MM.1S (cell line): ENCODE data around the gene APH1B.

Experiments
- DNase-seq: peaks from one replicate; pipeline ENCODE4 v3.0.0-alpha.2; 2015
- H2AFZ ChIP-seq: fragments of 300-600 bp; sonication (generic); 2 replicates; pipeline ENCODE4 v1.6.0; 2016; ENCODE audit warnings: antibody characterized with exemption, low read length
- H3F3A ChIP-seq: fragments of 300-600 bp; sonication (generic); 2 replicates; pipeline ENCODE4 v1.6.1; 2016; ENCODE audit warnings: mild to moderate bottlenecking, antibody characterized with exemption, low read length, moderate library complexity, mixed read lengths; ENCODE audit not compliant: insufficient read depth
- H3K27ac ChIP-seq: fragments of 300-600 bp; sonication (generic); 2 replicates; pipeline ENCODE4 v1.5.1; 2016; ENCODE audit warnings: mild to moderate bottlenecking, low read length
- H3K27me3 ChIP-seq: fragments of 300-600 bp; sonication (generic); replicated peaks from 2 replicates; pipeline ENCODE4 v1.6.0; 2016; ENCODE audit warnings: low read length; ENCODE audit not compliant: insufficient read depth
- H3K36me3 ChIP-seq: fragments of 300-600 bp; sonication (generic); replicated peaks from 2 replicates; pipeline ENCODE4 v1.6.1; 2016; ENCODE audit warnings: mild to moderate bottlenecking, low read length, mixed read lengths; ENCODE audit not compliant: insufficient read depth
- H3K4me1 ChIP-seq: fragments of 300-600 bp; sonication (generic); 2 replicates; pipeline ENCODE4 v1.6.1; 2016; ENCODE audit warnings: low read length, mixed read lengths
- H3K4me2 ChIP-seq: fragments of 300-600 bp; sonication (generic); 2 replicates; pipeline ENCODE4 v1.6.0; 2016; ENCODE audit warnings: low read depth, low read length
- H3K4me3 ChIP-seq: fragments of 300-600 bp; sonication (generic); 2 replicates; pipeline ENCODE4 v1.5.1; 2016; ENCODE audit warnings: low read length, mixed read lengths
- H3K79me2 ChIP-seq: fragments of 300-600 bp; sonication (generic); 2 replicates; pipeline ENCODE4 v1.6.1; 2016; ENCODE audit warnings: mixed run types, low read length, mixed read lengths
- H3K9ac ChIP-seq: fragments of 300-600 bp; sonication (generic); 2 replicates; pipeline ENCODE4 v1.6.1; 2016; ENCODE audit warnings: low read length, mixed read lengths
- H3K9me2 ChIP-seq: fragments of 300-600 bp; sonication (generic); replicated peaks from 2 replicates; pipeline ENCODE4 v1.6.1; 2016; ENCODE audit warnings: mild to moderate bottlenecking, low read length, mixed read lengths; ENCODE audit not compliant: insufficient read depth
- H3K9me3 ChIP-seq: fragments of 300-600 bp; sonication (generic); replicated peaks from 2 replicates; pipeline ENCODE4 v1.6.1; 2016; ENCODE audit warnings: mild to moderate bottlenecking, low read length, mixed read lengths; ENCODE audit not compliant: insufficient read depth
- H4K20me1 ChIP-seq: fragments of 300-600 bp; sonication (generic); 2 replicates; pipeline ENCODE4 v1.6.1; 2016; ENCODE audit warnings: mild to moderate bottlenecking, low read length, moderate library complexity, mixed read lengths; ENCODE audit not compliant: insufficient read depth
- EZH2 ChIP-seq: fragments of 300-600 bp; sonication (generic); optimal IDR thresholded peaks from 2 replicates; pipeline ENCODE3; 2017; ENCODE audit warnings: low read depth, mild to moderate bottlenecking, antibody characterized with exemption, low read length, mixed read lengths
- EZH2phosphoT487 ChIP-seq: fragments of 300-600 bp; sonication (generic); IDR thresholded peaks from 2 replicates; pipeline ENCODE4 v1.6.1; 2018; ENCODE audit warnings: antibody characterized with exemption, low read length
- TF ChIP-seq, protein P1 (sequence below): fragments of 300-600 bp; sonication (generic); IDR thresholded peaks from 2 replicates; pipeline ENCODE4 v1.5.1; 2016; ENCODE audit warnings: antibody characterized with exemption, low read length, mixed read lengths

Gene APH1B

DNA sequence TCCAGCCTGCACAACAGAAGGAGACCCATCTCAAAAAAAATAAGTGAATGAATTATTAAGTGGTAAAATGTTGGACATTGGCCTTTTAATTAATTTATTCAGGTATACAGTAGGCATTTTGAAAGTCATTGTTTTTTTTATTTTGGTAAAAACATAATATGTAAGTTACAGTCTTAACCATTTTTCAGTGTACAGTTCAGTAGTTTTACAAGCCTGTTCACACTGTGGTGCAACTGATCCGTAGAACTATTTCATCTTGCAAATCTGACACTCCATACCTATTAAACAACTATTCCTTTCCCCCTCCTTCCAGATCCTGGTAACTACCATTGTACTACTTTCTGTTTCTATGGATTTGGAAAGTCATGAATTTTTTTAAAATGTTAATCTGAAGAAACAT lies 36.1 kb upstream of the APH1B start:
- Histone ChIP-seq H3K27me3 (no peaks in the 10 kb centered on the region), H3K9ac (no peak overlapping the region), H3K4me1 (peaks cover 3% of the 10 kb centered on the region), H3K9me2 (no peaks in the 10 kb centered on the region), H4K20me1 (no peaks in the 10 kb centered on the region), H3K4me2 (no peak overlapping the region), H3K27ac (no peak overlapping the region), H3K79me2 (peaks cover 13% of the 10 kb centered on the region; the same call in 1 of the 2 replicates), H3K4me3 (no peak overlapping the region), H3K36me3 (no peaks in the 10 kb centered on the region), H3K9me3 (no peaks in the 10 kb centered on the region), H3F3A (no peaks in the 10 kb centered on the region), H2AFZ (no peak overlapping the region)
- TF ChIP-seq EZH2phosphoT487 (no peak), EZH2 (no peak)
- TF ChIP-seq, protein P1, sequence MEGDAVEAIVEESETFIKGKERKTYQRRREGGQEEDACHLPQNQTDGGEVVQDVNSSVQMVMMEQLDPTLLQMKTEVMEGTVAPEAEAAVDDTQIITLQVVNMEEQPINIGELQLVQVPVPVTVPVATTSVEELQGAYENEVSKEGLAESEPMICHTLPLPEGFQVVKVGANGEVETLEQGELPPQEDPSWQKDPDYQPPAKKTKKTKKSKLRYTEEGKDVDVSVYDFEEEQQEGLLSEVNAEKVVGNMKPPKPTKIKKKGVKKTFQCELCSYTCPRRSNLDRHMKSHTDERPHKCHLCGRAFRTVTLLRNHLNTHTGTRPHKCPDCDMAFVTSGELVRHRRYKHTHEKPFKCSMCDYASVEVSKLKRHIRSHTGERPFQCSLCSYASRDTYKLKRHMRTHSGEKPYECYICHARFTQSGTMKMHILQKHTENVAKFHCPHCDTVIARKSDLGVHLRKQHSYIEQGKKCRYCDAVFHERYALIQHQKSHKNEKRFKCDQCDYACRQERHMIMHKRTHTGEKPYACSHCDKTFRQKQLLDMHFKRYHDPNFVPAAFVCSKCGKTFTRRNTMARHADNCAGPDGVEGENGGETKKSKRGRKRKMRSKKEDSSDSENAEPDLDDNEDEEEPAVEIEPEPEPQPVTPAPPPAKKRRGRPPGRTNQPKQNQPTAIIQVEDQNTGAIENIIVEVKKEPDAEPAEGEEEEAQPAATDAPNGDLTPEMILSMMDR = no peak
- no peak for DNase-seq

DNA sequence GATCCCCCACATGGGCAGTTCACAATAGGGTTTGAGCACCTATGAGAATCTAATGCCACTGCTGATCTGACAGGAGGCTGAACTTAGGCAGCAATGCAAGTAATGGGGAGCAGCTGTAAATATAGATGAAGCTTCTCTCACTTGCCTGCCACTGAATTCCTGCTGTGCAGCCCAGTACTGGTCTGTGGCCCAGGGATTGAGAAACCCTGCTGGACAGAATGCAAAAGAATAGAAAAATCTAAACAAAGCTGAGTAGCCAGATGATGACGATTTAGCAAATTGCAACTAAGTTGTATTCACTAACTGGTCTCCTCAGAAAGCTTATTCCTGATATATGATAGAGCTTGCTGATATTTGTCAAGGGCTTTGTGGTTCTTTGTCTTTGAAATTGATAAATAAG lies 34.3 kb upstream of the APH1B start:
- H2AFZ ChIP-seq = no peak overlapping the region
- DNase-seq = no peak
- H3K36me3 ChIP-seq = no peaks in the 10 kb centered on the region
- H4K20me1 ChIP-seq = no peaks in the 10 kb centered on the region
- H3K9me3 ChIP-seq = no peaks in the 10 kb centered on the region
- H3K4me3 ChIP-seq = no peak overlapping the region
- H3K79me2 ChIP-seq = peaks cover 11% of the 10 kb centered on the region; the same call in 1 of the 2 replicates
- no peak overlapping the region for H3K9ac ChIP-seq
- no peak overlapping the region for H3K4me2 ChIP-seq
- H3K27me3 ChIP-seq = no peaks in the 10 kb centered on the region
- peaks cover 3% of the 10 kb centered on the region for H3K4me1 ChIP-seq
- no peaks in the 10 kb centered on the region for H3K9me2 ChIP-seq
- H3F3A ChIP-seq = no peaks in the 10 kb centered on the region
- TF ChIP-seq EZH2phosphoT487 (no peak), EZH2 (no peak)
- TF ChIP-seq, protein P1 = no peak
- no peak overlapping the region for H3K27ac ChIP-seq

DNA sequence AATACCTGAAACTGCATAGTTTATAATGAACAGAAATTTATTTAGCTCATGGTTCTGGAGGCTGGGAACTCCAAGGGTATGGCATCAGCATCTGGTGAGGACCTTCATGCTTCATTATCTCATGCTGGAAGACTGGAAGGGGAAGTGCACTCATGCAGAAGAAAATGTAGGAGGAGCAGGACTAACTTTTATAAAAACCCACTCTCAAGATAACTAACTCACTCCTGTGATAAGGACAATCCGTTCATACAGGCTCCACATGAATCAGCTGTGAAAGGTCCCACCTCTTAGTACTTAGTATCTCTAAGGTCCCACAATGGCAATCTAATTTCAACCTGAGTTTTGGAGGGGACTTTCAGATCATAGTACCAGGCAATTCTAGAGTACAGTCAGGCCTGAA lies 33.6 kb upstream of the APH1B start:
- Histone ChIP-seq H3K27me3 (no peaks in the 10 kb centered on the region), H4K20me1 (no peaks in the 10 kb centered on the region), H3K9me2 (no peaks in the 10 kb centered on the region), H3K27ac (no peak overlapping the region), H3K79me2 (peaks cover 8% of the 10 kb centered on the region; the same call in 1 of the 2 replicates), H3K4me1 (peaks cover under 1% of the 10 kb centered on the region), H3K4me3 (no peak overlapping the region), H3K9me3 (no peaks in the 10 kb centered on the region), H3K9ac (no peak overlapping the region), H2AFZ (no peak overlapping the region), H3F3A (no peaks in the 10 kb centered on the region), H3K4me2 (no peak overlapping the region), H3K36me3 (no peaks in the 10 kb centered on the region)
- no peak for TF ChIP-seq EZH2phosphoT487
- TF ChIP-seq, protein P1 = no peak
- TF ChIP-seq EZH2 = no peak
- no peak for DNase-seq
